ENCODE data around the gene CCSER1. TPM values are rescaled to one million over a fixed set of nuclear protein-coding genes. Genes with fewer than 3 reads are reported as not detected.

CCSER1 gene
- total and polyA plus RNA-seq, 2 experiments from 2014 or later = 2.9 to 3.4 TPM

DNA sequence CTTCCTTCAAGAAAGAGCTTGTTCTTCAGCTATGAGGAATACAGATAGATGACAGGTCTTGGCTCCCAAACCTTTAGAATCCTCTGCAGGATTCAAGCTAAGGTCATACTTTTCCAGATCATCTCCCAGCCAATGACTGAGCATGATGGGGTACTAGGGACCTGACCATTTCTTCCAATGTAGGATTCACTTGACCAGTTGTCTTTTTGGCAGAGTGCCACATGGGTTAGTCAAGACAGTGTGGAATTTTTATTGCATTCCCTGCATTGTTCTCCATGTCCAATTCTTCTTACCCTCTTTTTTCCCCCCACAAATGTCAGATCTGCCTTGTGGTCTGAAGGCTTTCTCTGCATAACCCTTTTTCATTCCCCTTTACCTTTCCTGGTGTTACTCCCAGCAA, 99.5 kb downstream of the CCSER1 start:
- TF ChIP-seq ZNF114 (CRISPR knock-in tag; IDR thresholded peaks at IDR 0.05) = no peak
- TF ChIP-seq, protein P1, sequence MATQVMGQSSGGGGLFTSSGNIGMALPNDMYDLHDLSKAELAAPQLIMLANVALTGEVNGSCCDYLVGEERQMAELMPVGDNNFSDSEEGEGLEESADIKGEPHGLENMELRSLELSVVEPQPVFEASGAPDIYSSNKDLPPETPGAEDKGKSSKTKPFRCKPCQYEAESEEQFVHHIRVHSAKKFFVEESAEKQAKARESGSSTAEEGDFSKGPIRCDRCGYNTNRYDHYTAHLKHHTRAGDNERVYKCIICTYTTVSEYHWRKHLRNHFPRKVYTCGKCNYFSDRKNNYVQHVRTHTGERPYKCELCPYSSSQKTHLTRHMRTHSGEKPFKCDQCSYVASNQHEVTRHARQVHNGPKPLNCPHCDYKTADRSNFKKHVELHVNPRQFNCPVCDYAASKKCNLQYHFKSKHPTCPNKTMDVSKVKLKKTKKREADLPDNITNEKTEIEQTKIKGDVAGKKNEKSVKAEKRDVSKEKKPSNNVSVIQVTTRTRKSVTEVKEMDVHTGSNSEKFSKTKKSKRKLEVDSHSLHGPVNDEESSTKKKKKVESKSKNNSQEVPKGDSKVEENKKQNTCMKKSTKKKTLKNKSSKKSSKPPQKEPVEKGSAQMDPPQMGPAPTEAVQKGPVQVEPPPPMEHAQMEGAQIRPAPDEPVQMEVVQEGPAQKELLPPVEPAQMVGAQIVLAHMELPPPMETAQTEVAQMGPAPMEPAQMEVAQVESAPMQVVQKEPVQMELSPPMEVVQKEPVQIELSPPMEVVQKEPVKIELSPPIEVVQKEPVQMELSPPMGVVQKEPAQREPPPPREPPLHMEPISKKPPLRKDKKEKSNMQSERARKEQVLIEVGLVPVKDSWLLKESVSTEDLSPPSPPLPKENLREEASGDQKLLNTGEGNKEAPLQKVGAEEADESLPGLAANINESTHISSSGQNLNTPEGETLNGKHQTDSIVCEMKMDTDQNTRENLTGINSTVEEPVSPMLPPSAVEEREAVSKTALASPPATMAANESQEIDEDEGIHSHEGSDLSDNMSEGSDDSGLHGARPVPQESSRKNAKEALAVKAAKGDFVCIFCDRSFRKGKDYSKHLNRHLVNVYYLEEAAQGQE (IDR thresholded peaks at IDR 0.05; ENCODE audit: unreplicated experiment) = no peak
- TF ChIP-seq NANOG (IDR thresholded peaks at IDR 0.05; ENCODE audit: borderline replicate concordance) = no peak
- Histone ChIP-seq H3K4me3 (no peak overlapping the region), H3K36me3 (ENCODE audit: insufficient read depth) (no peaks in the 10 kb centered on the region; the same call in 1 of the 2 replicates), H3K27me3 (ENCODE audit: insufficient read depth) (no peaks in the 10 kb centered on the region), H3F3A (replicated peaks; ENCODE audit: low read depth) (no peaks in the 10 kb centered on the region), H4K20me1 (replicated peaks; ENCODE audit: insufficient read depth) (no peaks in the 10 kb centered on the region), H2AFZ (no peak overlapping the region), H3K9me2 (ENCODE audit: insufficient read depth) (no peaks in the 10 kb centered on the region), H3K79me2 (replicated peaks; ENCODE audit: insufficient read depth) (no peaks in the 10 kb centered on the region), H3K4me2 (no peak overlapping the region), H3K27ac (ENCODE audit: low read depth) (no peak overlapping the region), H3K4me1 (ENCODE audit: insufficient read depth) (no peaks in the 10 kb centered on the region)
- DNase-seq (ENCODE audit: low spot score) = no peak
- Mint-ChIP-seq H3K4me3 (no peak overlapping the region), H3K9me3 (peaks cover 34% of the 10 kb centered on the region), H3K4me1 (no peaks in the 10 kb centered on the region), H3K27me3 (ENCODE audit: insufficient read depth, low read depth, poor library complexity) (no peaks in the 10 kb centered on the region), H3K27ac (no peak overlapping the region), H3K36me3 (ENCODE audit: low read depth) (peaks cover 24% of the 10 kb centered on the region)
- no peak for ATAC-seq

GRCh38 chr4:90227177-90227576, 100.0 kb downstream of the CCSER1 start:
- H3K27me3 Mint-ChIP-seq (ENCODE audit: insufficient read depth, low read depth, poor library complexity) = no peaks in the 10 kb centered on the region
- H3K27ac Mint-ChIP-seq = no peak overlapping the region
- no peak overlapping the region for H3K4me2 ChIP-seq
- H3K4me3 Mint-ChIP-seq = no peak overlapping the region
- no peaks in the 10 kb centered on the region for H3K9me2 ChIP-seq (ENCODE audit: insufficient read depth)
- no peak overlapping the region for H3K27ac ChIP-seq (ENCODE audit: low read depth)
- H3K4me1 Mint-ChIP-seq = no peaks in the 10 kb centered on the region
- H2AFZ ChIP-seq = no peak overlapping the region
- H3K36me3 ChIP-seq (ENCODE audit: insufficient read depth) = no peaks in the 10 kb centered on the region; the same call in 1 of the 2 replicates
- ATAC-seq (no peak), DNase-seq (ENCODE audit: low spot score) (no peak)
- peaks cover 34% of the 10 kb centered on the region for H3K9me3 Mint-ChIP-seq
- H3K27me3 ChIP-seq (ENCODE audit: insufficient read depth) = no peaks in the 10 kb centered on the region
- H4K20me1 ChIP-seq (replicated peaks; ENCODE audit: insufficient read depth) = no peaks in the 10 kb centered on the region
- H3K4me1 ChIP-seq (ENCODE audit: insufficient read depth) = no peaks in the 10 kb centered on the region
- H3F3A ChIP-seq (replicated peaks; ENCODE audit: low read depth) = no peaks in the 10 kb centered on the region
- no peak overlapping the region for H3K4me3 ChIP-seq
- peaks cover 24% of the 10 kb centered on the region for H3K36me3 Mint-ChIP-seq (ENCODE audit: low read depth)
- no peaks in the 10 kb centered on the region for H3K79me2 ChIP-seq (replicated peaks; ENCODE audit: insufficient read depth)
- TF ChIP-seq STAT1 (IDR thresholded peaks at IDR 0.05; ENCODE audit: unreplicated experiment) (no peak), ZNF331 (CRISPR knock-in tag; IDR thresholded peaks at IDR 0.05; ENCODE audit: low read depth) (no peak), POLR2AphosphoS5 (IDR thresholded peaks at IDR 0.05; ENCODE audit: low read depth) (no peak), CREB1 (CRISPR knock-in tag; IDR thresholded peaks at IDR 0.05; ENCODE audit: low read depth) (no peak), ZNF114 (CRISPR knock-in tag; IDR thresholded peaks at IDR 0.05) (no peak), EZH2phosphoT487 (IDR thresholded peaks at IDR 0.05; ENCODE audit: unreplicated experiment) (no peak), EZH2 (IDR thresholded peaks at IDR 0.05; ENCODE audit: low read depth, unreplicated experiment) (no peak), NANOG (IDR thresholded peaks at IDR 0.05; ENCODE audit: borderline replicate concordance) (no peak), JUNB (IDR thresholded peaks at IDR 0.05; ENCODE audit: unreplicated experiment) (no peak)
- TF ChIP-seq, protein P2, sequence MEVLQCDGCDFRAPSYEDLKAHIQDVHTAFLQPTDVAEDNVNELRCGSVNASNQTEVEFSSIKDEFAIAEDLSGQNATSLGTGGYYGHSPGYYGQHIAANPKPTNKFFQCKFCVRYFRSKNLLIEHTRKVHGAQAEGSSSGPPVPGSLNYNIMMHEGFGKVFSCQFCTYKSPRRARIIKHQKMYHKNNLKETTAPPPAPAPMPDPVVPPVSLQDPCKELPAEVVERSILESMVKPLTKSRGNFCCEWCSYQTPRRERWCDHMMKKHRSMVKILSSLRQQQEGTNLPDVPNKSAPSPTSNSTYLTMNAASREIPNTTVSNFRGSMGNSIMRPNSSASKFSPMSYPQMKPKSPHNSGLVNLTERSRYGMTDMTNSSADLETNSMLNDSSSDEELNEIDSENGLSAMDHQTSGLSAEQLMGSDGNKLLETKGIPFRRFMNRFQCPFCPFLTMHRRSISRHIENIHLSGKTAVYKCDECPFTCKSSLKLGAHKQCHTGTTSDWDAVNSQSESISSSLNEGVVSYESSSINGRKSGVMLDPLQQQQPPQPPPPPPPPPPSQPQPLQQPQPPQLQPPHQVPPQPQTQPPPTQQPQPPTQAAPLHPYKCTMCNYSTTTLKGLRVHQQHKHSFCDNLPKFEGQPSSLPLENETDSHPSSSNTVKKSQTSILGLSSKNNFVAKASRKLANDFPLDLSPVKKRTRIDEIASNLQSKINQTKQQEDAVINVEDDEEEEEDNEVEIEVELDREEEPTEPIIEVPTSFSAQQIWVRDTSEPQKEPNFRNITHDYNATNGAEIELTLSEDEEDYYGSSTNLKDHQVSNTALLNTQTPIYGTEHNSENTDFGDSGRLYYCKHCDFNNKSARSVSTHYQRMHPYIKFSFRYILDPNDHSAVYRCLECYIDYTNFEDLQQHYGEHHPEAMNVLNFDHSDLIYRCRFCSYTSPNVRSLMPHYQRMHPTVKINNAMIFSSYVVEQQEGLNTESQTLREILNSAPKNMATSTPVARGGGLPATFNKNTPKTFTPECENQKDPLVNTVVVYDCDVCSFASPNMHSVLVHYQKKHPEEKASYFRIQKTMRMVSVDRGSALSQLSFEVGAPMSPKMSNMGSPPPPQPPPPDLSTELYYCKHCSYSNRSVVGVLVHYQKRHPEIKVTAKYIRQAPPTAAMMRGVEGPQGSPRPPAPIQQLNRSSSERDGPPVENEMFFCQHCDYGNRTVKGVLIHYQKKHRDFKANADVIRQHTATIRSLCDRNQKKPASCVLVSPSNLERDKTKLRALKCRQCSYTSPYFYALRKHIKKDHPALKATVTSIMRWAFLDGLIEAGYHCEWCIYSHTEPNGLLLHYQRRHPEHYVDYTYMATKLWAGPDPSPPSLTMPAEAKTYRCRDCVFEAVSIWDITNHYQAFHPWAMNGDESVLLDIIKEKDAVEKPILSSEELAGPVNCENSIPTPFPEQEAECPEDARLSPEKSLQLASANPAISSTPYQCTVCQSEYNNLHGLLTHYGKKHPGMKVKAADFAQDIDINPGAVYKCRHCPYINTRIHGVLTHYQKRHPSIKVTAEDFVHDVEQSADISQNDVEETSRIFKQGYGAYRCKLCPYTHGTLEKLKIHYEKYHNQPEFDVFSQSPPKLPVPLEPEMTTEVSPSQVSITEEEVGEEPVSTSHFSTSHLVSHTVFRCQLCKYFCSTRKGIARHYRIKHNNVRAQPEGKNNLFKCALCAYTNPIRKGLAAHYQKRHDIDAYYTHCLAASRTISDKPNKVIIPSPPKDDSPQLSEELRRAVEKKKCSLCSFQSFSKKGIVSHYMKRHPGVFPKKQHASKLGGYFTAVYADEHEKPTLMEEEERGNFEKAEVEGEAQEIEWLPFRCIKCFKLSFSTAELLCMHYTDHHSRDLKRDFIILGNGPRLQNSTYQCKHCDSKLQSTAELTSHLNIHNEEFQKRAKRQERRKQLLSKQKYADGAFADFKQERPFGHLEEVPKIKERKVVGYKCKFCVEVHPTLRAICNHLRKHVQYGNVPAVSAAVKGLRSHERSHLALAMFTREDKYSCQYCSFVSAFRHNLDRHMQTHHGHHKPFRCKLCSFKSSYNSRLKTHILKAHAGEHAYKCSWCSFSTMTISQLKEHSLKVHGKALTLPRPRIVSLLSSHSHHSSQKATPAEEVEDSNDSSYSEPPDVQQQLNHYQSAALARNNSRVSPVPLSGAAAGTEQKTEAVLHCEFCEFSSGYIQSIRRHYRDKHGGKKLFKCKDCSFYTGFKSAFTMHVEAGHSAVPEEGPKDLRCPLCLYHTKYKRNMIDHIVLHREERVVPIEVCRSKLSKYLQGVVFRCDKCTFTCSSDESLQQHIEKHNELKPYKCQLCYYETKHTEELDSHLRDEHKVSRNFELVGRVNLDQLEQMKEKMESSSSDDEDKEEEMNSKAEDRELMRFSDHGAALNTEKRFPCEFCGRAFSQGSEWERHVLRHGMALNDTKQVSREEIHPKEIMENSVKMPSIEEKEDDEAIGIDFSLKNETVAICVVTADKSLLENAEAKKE (CRISPR knock-in tag; IDR thresholded peaks at IDR 0.05) = no peak
- TF ChIP-seq, protein P3, sequence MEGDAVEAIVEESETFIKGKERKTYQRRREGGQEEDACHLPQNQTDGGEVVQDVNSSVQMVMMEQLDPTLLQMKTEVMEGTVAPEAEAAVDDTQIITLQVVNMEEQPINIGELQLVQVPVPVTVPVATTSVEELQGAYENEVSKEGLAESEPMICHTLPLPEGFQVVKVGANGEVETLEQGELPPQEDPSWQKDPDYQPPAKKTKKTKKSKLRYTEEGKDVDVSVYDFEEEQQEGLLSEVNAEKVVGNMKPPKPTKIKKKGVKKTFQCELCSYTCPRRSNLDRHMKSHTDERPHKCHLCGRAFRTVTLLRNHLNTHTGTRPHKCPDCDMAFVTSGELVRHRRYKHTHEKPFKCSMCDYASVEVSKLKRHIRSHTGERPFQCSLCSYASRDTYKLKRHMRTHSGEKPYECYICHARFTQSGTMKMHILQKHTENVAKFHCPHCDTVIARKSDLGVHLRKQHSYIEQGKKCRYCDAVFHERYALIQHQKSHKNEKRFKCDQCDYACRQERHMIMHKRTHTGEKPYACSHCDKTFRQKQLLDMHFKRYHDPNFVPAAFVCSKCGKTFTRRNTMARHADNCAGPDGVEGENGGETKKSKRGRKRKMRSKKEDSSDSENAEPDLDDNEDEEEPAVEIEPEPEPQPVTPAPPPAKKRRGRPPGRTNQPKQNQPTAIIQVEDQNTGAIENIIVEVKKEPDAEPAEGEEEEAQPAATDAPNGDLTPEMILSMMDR (conservative IDR thresholded peaks at IDR 0.05; ENCODE audit: low read depth in 2 of 2) = no peak
